HG03135 (cell line): ENCODE results near the gene CHIT1.

ENCODE experiments used
- ATAC-seq: cut with Tn5 transposase; IDR thresholded peaks from one replicate; pipeline ENCODE4 v1.9.1; 2021; ENCODE audit warnings: mild to moderate bottlenecking, moderate library complexity; ENCODE audit not compliant: unreplicated experiment

Gene CHIT1

DNA sequence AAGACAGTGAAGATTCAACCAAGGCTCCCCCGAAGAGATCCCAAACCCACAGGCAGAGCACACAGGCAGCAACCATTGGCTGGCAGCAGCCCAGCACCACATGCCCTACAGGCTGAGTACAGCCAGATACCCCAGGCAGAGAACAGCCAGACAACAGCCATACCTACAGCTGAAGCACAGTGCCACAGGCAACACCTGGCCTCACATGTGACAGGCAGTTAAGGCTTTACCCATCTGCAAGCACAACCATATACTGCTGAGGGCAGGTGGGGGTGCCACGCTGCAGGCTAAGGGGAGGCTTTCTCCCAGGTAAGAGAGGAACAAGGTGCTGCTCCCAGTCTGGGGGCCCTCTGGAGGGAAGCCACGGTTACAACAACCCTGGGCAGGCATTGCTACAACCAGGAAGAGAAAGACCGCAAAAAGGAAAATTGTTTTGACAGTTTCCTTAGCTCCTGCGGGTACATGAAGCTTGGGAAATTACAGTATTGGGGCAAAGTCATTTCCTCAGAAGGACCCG lies 12.3 kb downstream of the CHIT1 start:
- ATAC-seq, result no peak

DNA sequence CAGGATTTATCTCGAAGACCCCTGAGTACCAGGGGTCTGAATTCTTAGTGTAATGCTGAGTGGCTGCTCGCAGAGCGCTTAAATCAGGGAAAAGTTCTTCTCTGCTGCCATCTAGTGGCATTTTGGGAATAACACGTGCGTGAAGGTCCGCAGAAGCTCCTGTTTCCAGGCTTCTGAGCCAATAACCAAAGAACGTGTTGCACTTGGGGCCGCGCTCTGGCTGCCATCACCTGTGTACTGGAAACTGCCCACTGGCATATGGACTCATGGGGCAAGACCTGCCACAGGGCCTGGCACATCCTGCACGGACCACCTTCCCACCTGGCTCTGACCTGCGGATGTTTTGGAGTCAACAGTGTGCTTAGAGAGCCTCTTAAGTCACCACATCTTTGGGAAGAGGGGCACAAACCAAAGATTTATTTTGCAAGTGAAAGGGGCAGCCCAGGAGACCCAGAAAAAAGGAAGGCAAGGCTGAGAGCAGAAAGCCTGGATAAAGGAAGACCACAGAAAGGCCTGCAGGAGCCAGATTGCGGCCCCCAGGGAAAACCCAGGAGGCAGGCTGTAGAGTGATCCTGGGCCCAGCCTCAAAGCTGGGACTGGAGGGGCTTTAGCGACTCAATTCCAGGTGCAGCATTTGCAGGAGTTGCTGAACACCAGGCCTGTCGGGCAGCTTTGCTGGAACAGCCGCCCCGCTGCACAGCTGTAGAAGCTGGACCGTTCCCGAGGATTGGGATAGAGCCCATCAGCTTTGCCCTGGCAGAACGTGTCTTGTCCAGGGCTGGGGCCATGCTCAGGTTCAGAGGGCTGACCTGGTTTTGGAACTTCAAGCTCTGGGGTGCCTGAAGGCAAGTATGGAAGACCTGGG lies 13.0 kb downstream of the CHIT1 start:
- ATAC-seq, result no peak

DNA sequence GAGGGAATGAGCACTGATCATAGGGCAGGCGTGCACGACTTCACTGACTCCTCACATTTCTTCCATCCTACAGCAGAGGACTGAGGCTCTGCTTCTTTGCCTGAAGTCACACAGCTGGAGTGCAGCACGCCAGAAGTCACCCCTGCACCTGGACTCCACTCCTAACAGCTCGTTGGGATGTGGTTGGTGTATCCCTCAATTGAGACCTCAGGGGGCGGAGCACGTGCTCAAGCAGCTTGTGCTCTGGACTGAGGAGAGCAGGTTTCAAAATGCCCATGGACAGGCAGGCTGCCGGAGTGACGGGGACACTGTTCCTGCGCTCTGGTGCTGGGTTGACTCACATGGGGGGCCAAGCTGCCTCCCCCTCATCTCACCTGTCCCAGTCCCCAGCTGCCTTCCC lies 13.9 kb downstream of the CHIT1 start:
- no peak for ATAC-seq

DNA sequence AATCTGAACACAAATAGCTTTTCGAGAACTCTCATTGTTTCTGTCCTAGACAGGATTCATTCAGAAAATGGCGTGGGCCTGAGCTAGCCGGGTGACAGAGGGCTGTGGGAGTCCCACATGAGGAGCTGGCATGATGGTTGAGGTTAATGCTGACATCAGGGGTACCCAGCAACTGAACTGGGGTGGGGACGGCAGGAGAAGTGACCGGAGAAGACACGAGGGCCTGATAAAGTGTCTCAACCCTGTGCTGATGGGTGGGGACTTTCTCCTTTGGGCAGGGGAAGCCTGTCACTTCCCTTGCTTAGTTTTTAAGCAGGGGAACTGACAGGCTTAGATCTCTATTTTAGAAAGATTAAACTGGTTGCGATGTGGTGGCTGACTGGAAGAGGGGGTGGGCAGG lies 14.6 kb downstream of the CHIT1 start:
- ATAC-seq, result no peak

DNA sequence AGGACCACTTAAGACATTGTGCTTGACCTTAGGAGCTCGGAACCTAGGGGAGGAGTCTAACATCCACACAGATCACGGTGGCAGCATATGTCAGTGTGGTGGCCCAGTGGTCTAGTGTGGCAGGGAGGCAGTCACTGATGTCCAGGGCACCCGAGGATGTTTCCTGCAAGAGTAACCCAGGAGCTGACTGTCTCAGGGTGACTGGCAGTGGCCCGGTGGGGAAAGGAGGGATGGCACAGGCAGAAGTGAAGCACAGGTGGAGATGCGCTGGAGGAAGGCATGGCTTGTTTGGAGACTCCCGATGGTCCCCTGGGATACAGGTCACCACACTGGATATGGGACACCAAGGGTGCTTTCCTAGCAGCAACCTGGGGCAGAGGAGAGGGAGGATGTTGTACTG lies 16.3 kb downstream of the CHIT1 start:
- no peak for ATAC-seq

DNA sequence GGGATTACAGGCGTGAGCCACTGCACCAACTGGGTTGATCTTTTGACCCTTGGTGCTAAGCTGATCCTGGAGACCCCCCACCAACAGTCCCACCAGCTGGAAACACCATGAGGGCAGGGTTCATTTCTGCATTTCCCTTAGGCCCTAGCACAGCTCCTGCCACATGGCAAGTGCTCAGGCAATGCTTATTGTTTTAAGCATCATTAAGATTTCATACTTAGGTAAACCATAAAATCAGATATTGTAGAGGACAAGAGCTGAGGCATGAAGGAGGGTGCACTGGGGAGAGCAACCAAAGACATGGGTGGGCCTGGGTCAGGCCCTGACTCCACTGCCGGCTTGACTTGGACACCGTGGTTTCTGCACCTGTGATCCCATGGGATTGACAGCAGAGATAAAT lies 17.7 kb downstream of the CHIT1 start:
- no peak for ATAC-seq

DNA sequence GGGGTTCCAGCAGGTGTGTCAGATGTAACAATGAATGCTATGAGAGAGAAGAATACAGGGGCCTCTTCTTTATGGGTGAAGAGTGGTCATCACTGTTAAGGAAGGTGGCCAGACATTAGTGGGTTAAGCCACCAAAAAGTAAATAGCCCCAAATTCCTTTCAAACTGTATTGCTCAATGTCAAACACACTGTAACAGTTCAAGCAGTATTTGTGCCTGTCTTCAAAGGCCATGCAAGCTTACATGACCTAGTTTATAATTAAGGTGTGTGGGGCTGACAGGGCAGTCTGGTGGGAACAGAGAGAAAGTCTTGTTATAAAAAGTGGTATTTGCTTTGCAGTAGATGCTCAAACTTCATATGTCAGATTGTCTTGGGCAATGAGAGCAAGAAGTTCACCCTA lies 18.5 kb downstream of the CHIT1 start:
- ATAC-seq, result no peak

DNA sequence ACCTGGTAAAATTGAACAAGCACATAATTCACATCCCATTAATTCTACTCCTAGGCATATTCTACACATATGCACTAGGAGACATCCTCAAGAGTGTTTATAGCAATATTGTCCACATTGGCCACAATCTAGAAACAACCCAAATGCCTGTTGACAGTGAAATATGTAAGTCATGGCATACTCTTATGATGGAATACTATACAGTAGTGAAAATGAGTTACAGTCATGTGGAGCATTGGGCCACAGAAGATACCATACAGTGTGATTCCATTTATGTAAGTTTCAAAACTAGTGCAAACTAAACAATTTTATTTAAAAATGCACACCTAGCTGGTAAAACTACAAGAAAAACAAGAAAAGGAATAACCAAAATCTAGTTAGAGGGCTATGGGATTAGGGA lies 19.1 kb downstream of the CHIT1 start:
- ATAC-seq, result no peak

DNA sequence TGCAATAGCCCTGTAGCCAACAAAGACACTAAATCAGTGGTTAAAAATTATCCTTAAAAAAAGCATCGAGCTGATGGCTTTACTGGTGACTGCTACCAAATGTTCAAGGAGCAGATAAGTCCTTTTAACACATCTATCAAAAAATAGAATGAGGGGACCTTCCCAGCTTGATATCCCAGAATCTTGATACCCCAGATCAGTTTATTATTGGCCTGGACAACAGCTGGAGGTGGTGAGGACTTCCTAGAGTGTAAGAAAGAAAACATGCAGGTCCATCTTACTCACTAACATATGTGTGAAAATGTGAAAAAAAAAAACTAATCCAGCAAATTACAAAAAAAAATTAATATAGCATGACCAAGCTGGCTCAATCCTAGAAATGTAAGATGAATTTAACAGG lies 21.3 kb downstream of the CHIT1 start:
- no peak for ATAC-seq

DNA sequence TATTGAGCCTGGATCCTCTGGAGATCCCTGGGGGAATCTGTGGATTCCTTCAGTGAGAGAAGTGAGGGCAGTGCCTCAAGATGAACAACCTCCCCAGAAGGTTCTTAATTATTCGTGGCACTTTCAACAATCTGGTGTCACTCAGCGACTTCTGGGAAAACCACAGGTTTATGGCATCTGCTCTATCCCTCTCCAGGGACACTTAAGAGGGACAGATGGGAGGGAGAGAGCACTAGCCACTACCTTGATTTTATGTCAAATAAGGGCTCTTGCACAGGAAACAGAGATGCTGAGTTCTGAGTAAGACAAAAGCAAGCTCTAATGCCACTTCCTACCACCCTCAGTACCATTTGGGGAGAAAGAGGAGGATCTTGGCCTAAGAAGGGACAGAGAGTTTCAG lies 21.7 kb downstream of the CHIT1 start:
- ATAC-seq, result no peak

DNA sequence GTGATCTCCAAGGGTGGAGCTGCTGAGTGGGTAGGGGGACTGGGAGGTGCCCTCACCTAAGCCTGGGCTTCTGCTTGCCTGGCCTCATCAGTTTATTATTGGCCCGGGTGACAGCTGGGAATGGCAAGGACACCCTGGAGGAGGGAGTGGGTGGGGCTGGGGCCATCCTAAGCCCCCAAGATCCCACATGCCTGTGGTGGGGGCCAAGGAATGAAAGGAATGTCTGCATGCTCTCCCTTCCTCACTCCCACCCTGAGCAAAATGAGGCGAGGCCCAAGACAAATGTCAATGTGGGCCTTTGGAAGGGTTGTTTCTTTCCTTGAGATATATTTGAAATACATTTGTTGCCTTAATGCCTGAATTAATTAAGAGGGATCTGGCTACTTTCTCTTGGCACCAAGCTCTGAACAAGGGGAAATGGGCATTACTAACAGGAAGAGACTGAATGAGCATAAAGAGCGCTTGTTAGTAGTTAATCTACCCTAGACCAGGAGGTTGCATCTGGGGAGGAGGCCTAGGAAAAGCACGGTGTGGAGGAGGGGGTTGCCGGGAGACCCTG lies 23.3 kb downstream of the CHIT1 start:
- ATAC-seq, result no peak

DNA sequence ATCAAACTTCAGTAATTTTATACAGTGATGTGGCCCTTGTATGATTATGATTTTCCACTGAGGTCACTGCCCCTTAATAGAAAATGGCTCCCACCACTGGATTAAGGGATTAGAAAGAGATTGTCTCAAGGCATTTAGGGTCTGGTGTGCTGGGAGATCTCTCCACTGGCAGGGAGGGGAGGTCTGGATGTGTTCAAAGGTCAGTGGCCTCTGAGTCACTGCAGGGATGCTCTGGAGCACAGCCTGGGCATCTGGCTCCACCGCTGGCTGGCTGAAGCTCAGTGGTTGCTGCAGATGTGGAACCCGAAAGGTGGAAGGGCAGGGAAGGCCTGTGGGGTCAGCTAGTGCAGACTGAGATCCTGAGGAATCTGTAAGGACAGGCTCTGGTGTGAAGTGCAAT lies 24.7 kb downstream of the CHIT1 start:
- no peak for ATAC-seq

DNA sequence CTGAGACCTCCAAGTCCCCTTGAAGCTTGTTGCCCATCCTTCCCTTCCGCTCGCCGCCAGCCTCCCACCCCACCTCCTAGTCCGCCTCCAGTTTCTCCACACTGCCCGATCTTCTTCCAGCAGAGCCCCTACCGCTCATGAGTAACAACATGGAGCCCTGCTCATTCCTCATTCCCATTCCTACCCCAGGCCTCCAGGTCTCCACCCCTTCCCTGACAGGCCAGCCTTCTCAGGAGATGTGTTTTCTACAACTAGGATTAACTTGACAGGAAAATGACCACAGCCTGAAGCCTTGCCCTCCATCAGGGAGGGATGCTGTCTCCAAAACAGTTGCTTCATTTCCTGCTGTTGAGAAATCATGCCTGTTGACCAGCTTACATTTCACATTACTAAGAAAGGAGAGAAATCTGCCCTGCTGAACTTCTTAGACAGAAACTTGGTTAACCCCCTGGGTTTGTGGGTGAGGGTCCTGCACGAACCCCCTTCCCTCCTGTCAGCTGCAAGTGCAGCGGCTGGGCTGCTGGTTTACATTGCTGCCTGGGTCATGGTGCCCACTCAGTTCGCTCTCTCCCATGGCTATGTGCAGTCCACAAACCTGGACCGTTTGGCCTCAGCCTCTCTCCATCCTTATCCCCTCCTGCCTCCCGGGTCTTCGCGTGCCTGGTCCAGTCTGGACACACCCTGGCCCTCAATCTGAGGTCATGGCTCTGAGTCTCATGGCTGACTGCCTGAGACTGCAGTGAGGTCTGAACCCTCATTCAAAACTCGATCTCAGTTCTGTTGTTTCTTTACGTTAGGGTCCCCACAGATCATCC lies 26.8 kb downstream of the CHIT1 start:
- ATAC-seq, result no peak

DNA sequence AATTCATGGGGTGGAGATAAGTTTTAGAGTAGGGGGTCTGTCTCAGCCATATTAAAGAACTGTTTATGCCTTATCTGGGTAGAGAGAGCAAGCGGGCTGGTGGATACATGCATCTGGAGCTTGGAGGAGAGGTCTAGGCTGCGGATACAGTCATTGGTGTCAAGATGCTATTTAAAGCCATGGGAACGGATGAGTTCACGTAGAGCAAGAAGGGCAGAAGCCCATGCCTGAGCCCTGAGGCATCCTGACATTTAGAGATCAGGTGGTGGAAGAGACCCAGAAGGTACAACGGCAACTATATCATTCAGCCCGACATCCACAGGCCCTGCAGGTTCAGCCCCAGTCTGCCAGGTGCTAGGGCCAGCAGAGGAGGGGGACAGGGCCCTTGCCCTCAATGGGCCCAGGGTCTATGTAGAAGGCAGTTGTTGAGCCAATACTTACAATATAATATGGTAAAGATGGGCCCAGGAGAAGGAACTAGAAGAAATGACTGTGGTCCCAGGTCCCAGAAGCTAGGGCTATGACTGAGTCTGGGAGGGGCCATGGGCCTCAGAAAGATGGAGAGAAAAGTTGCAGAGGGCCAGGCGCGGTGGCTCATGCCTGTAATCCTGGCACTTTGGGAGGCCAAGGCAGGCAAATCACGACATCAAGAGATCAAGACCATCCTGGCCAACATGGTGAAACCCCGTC lies 27.8 kb downstream of the CHIT1 start:
- ATAC-seq, result no peak

DNA sequence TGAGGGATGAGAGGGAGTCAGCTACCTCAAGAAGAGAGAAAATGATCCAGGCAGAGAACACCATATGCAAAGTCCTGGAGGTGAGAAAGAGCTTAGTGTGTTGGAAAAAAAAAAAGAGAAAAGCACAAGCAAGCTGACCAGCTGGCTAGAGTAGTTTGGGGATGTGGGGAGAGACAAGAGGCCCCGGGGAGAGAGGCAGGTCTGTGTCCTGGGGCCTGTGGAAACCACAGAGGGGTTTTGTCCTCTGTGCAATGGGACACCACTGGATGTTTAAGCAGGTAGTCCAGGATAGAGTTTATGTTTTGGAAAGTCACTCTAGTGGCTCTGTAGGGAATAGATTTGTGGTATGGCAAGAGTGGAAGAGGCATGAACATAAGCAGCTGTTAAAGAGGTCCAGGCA lies 28.6 kb downstream of the CHIT1 start:
- ATAC-seq, result no peak

DNA sequence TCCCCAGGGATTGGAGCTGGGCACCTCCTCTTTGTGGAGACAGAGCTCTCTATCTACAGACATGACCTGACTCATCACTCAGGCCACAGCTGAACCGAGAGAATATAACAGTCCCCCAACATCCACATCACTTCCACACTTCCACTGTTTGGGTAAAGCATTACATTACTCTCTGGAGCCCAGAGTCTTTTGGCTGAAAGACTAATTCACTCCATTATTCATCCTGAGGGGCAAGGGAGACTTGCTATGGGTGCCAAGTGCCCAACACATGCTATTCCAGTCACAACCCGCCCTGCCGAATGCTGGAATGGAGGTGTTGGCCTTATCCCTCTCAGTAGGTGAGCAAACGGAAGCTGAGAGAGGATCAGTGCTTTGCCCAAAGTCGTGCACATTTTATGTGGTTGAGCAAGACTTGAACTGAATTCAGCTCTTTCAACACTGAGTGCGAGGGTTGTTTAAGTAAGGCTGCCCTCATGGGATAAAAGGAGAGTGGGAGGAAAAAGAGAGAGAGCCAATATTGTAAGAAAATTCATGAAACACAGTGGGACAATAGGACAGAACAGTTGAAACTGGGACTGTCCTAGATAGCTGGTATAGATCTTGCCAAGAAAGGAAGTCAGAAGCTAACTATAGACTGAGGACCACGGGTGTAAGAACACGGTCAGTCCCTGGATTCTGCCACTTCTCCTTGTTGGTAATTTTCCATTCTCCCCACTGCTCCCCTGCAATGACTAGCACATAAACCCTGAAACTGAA lies 29.5 kb downstream of the CHIT1 start:
- no peak for ATAC-seq

DNA sequence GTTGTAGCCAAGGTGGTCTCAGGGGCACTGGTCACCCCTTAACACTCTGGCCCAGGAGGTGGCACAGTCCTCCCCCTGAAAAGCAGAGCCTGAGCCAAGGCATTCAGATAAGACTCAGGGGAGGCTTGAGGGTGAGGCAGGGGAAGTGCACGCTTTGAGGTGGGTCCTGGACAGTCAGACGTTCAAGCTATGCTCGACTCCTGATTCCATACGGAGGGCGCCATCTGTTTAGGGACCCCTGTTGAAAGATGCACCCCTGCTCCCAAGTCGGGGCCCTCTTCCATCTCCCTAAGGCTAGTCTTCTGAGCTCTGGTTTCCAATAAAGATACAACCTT lies 30.0 kb downstream of the CHIT1 start:
- no peak for ATAC-seq

DNA sequence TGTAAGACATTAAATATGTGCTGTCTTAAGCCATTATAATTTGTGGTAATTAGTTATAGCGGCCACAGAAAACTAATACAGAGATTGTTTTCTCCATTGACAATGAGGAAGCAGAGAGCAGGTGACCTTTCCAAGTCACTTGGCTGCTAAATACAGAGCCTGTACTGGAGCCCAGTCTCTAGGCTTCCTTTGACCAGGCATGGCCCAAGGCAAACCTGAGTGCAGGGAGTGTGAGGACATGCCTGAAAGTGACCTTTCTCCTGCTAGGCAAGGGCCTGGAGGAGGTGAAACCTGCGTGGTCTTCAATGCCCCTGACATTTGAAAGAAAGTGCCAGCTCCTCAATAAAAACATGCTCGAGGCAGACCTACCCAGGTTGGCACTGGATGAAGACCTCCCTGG lies 30.5 kb downstream of the CHIT1 start:
- ATAC-seq, result no peak

DNA sequence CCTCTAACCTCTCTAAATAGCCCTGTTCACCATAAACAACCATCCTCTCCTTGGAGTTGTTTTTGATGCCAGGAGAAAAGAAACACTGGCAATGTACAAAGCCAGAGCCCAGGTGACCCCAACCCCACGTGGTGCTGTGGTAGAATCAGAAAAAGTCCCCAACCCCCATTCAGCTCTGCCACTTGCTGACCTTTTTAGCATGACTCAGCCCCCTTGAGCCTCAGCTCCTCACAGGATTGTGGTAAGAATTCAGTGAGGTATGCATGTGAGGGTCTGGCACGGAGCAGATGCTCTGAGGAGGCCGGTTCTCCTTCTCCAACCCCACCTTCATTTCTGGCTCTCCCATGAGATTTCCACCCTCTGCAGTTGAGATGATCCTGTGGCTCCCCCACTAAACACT lies 31.8 kb downstream of the CHIT1 start:
- no peak for ATAC-seq

DNA sequence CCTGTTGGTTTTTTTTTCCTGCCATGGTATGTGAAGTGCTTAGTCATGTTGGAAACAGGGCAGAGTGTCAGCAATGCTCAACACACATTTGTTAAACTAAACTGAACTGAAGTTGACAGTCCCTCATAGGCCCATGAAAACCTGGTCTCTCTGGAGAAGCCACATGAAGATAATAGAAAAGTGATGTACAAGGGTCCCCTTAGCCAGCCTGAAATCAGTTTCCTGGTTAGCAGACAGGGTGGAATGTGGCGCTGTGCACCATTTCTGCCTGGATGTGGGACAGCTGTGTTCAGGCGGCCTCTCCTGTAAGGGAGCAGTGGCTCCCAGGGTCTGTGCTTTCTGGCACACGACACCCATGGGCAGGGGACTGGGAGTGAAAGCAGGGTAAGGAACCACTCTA lies 33.1 kb downstream of the CHIT1 start:
- no peak for ATAC-seq

DNA sequence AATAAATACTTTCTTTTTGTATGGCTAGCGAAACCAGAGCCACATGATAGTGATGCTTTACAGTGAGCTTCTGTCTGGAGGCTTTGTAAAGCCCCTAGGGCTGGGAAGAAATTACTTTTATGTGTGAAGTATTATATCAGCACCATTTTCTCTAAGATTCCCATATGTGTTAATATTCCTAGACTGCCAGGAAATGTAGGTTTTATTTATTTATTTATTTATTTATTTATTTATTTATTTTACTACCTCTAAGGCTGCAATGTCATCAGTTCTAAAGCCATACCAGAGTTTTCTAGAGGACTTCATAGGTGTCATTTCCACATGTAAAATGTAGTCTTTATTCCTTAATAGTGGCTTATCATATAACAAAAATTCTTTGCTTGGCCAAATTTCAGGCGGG lies 38.5 kb downstream of the CHIT1 start:
- no peak for ATAC-seq
